GM12878 (cell line): Measurements from ENCODE around the gene FBLIM1. TPM values are rescaled to one million over a fixed set of nuclear protein-coding genes. Genes with fewer than 3 reads are reported as not detected.

Experiments used
- ATF2 ChIP-seq: IDR thresholded peaks from 2 replicates; pipeline ENCODE4 v1.6.1; 2012; ENCODE audit warnings: low read length, inconsistent platforms
- IKZF1 ChIP-seq: fragments of 450-650 bp; conservative IDR thresholded peaks from 2 replicates; pipeline ENCODE4 v1.6.1; 2017; ENCODE audit warnings: antibody characterized with exemption, mild to moderate bottlenecking
- POU2F2 ChIP-seq: IDR thresholded peaks from 3 replicates; pipeline ENCODE4 v1.6.1; 2011; ENCODE audit warnings: low read depth, mild to moderate bottlenecking, low read length, borderline replicate concordance
- SMAD1 ChIP-seq: fragments of 450-650 bp; IDR thresholded peaks from 2 replicates; pipeline ENCODE4 v1.6.1; 2018; ENCODE audit warnings: mild to moderate bottlenecking, low read depth; ENCODE audit not compliant: partially characterized antibody
- ZNF592 ChIP-seq: fragments of 450-650 bp; IDR thresholded peaks from 2 replicates; pipeline ENCODE4 v1.6.1; 2017; ENCODE audit warnings: mild to moderate bottlenecking, moderate library complexity
- polyA plus RNA-seq, 11 experiments: library from polyadenylated mRNA; depleted of rRNA in 4 of 11; unstranded in 6 of 11; stranded (reverse) in 5 of 11; fragments of >200 nt; fragmentation: Nextera tagmentation in 4 of 11; fragmentation: Illumina TruSeq in 1 of 11; extraction: Ambion mirVana in 4 of 11; extraction: Trizol in 1 of 11; gene quantifications; 1 replicate in 1 of 11; 2 replicates in 10 of 11; pipeline versions ENCODE4 v1.2.1 to v1.2.3, GENCODE V29; 2011 to 2016; ENCODE audit warnings: inconsistent platforms in 2 of 11, missing spikeins in 2 of 11, low read depth in 1 of 11
- total RNA-seq, 4 experiments: library from RNA; depleted of rRNA in 3 of 4; stranded (reverse); fragments of >200 nt in 3 of 4; fragmentation: Illumina TruSeq in 1 of 4; extraction: Trizol in 1 of 4; gene quantifications; 2 replicates each; pipeline versions ENCODE4 v1.2.1 to v1.2.3, GENCODE V29; 2013 to 2021

The FBLIM1 gene
- total and polyA plus RNA-seq, 10 of the 15 experiments (the other 5 are each of a cell fraction or from before 2014, with no cell fraction given): 0.03 to 0.13 TPM; not detected in 8

GRCh38 chr1:15727866-15728534 is 30.6 kb upstream of the FBLIM1 start (continued):
- TF ChIP-seq ZNF592: no peak
- no peak for TF ChIP-seq POU2F2
- no peak for TF ChIP-seq ATF2
- TF ChIP-seq IKZF1: no peak
- no peak for TF ChIP-seq SMAD1
